Glutamatergic neuron (in vitro differentiated cells): ENCODE measurements around the gene APBB2. TPM values are rescaled to one million over a fixed set of nuclear protein-coding genes. Genes with fewer than 3 reads are reported as not detected.

Experiments used
- DNase-seq: peaks from one replicate; pipeline ENCODE4 v3.0.0; 2022
- H3K27ac Mint-ChIP-seq: one replicate; pipeline ENCODE4 v1.8.0; 2020; ENCODE audit warnings: mild to moderate bottlenecking, mixed read lengths, inconsistent platforms; ENCODE audit not compliant: unreplicated experiment
- H3K27me3 Mint-ChIP-seq: one replicate; pipeline ENCODE4 v1.8.0; 2020; ENCODE audit warnings: mild to moderate bottlenecking, moderate library complexity, mixed read lengths, inconsistent platforms; ENCODE audit not compliant: unreplicated experiment
- H3K36me3 Mint-ChIP-seq: one replicate; pipeline ENCODE4 v1.8.0; 2020; ENCODE audit warnings: mild to moderate bottlenecking, mixed read lengths, inconsistent platforms; ENCODE audit not compliant: unreplicated experiment
- H3K4me1 Mint-ChIP-seq: one replicate; pipeline ENCODE4 v1.8.0; 2020; ENCODE audit warnings: mild to moderate bottlenecking, low read depth, mixed read lengths, inconsistent platforms; ENCODE audit not compliant: unreplicated experiment
- H3K4me3 Mint-ChIP-seq: one replicate; pipeline ENCODE4 v1.8.0; 2020; ENCODE audit warnings: mild to moderate bottlenecking, mixed read lengths, inconsistent platforms; ENCODE audit not compliant: unreplicated experiment
- H3K9me3 Mint-ChIP-seq: one replicate; pipeline ENCODE4 v1.8.0; 2020; ENCODE audit warnings: mild to moderate bottlenecking, moderate library complexity, mixed read lengths, inconsistent platforms; ENCODE audit not compliant: unreplicated experiment
- CTCF ChIP-seq: fragments of 200-600 bp; sonication (generic); IDR thresholded peaks from one replicate; pipeline ENCODE4 v1.5.0; 2021; ENCODE audit not compliant: partially characterized antibody, unreplicated experiment
- total RNA-seq: library from RNA; stranded (reverse); fragmentation: NEBNext Ultra II Directional; extraction: Animal tissue kit (Norgen Biotek cat#: 25700); gene quantifications from one replicate; pipeline ENCODE4 v1.2.1, GENCODE V29; 2021; ENCODE audit not compliant: unreplicated experiment

The APBB2 gene
- total RNA-seq, 1 donor from 2014 or later: 117 TPM

GRCh38 chr4:40984051-40984450 lies 230.3 kb downstream of the APBB2 start:
- H3K27ac Mint-ChIP-seq: no peak overlapping the region
- H3K4me3 Mint-ChIP-seq: no peak overlapping the region
- H3K36me3 Mint-ChIP-seq: no peaks in the 10 kb centered on the region
- H3K4me1 Mint-ChIP-seq: peaks cover 17% of the 10 kb centered on the region
- no peak for TF ChIP-seq CTCF
- H3K27me3 Mint-ChIP-seq: no peaks in the 10 kb centered on the region
- DNase-seq: no peak
- peaks cover 2% of the 10 kb centered on the region for H3K9me3 Mint-ChIP-seq

GRCh38 chr4:40980318-40980883 lies 233.9 kb downstream of the APBB2 start:
- TF ChIP-seq CTCF: peak; percentile 24
- peaks cover 4% of the 10 kb centered on the region for H3K9me3 Mint-ChIP-seq
- no peak overlapping the region for H3K27ac Mint-ChIP-seq
- no peaks in the 10 kb centered on the region for H3K27me3 Mint-ChIP-seq
- no peaks in the 10 kb centered on the region for H3K4me1 Mint-ChIP-seq
- H3K36me3 Mint-ChIP-seq: no peaks in the 10 kb centered on the region
- no peak for DNase-seq
- H3K4me3 Mint-ChIP-seq: no peak overlapping the region

- DNase-seq: no peak
- TF ChIP-seq CTCF: no peak
- Mint-ChIP-seq H3K27ac (no peak overlapping the region), H3K4me3 (no peak overlapping the region), H3K4me1 (no peaks in the 10 kb centered on the region), H3K27me3 (peaks cover 2% of the 10 kb centered on the region), H3K36me3 (no peaks in the 10 kb centered on the region), H3K9me3 (peaks cover 4% of the 10 kb centered on the region)
These were observed 235.8 kb downstream of the APBB2 start for GRCh38 chr4:40978548-40978947.

- no peak overlapping the region for H3K27ac Mint-ChIP-seq
- no peaks in the 10 kb centered on the region for H3K36me3 Mint-ChIP-seq
- no peaks in the 10 kb centered on the region for H3K4me1 Mint-ChIP-seq
- peak; percentile 87 for TF ChIP-seq CTCF
- H3K27me3 Mint-ChIP-seq: peaks cover 2% of the 10 kb centered on the region
- H3K4me3 Mint-ChIP-seq: no peak overlapping the region
- peaks cover 4% of the 10 kb centered on the region for H3K9me3 Mint-ChIP-seq
- DNase-seq: no peak
These were observed 238.0 kb downstream of the APBB2 start for GRCh38 chr4:40976343-40976742.

- Mint-ChIP-seq H3K4me1 (no peaks in the 10 kb centered on the region), H3K27me3 (peaks cover 4% of the 10 kb centered on the region), H3K9me3 (peaks cover 2% of the 10 kb centered on the region), H3K27ac (no peak overlapping the region), H3K4me3 (no peak overlapping the region), H3K36me3 (no peaks in the 10 kb centered on the region)
- no peak for DNase-seq
- no peak for TF ChIP-seq CTCF
These were observed 241.6 kb downstream of the APBB2 start for GRCh38 chr4:40972722-40973121.
